Frontal cortex (tissue), 4 donors: ENCODE data around the gene CUTA. TPM values are rescaled to one million over a fixed set of nuclear protein-coding genes. Genes with fewer than 3 reads are reported as not detected.
"Not testable (repeated sequence)": the region's sequence is repeated elsewhere in the genome, so short reads cannot be mapped to it uniquely, and the experiment has no call there.

Experiments used
- DNase-seq, 2 donors: peaks; one replicate each; pipeline ENCODE4 v3.0.0; 2012; ENCODE audit warnings: low spot score in 2 of 2
- FAIRE-seq: peaks from 2 replicates; lab custom pipeline; 2012; peaks lifted over from hg19 to GRCh38; lab: Jason Lieb, UNC
- total RNA-seq: library from RNA; depleted of rRNA; stranded (reverse); fragments of >200 nt; gene quantifications from one replicate; pipeline ENCODE4 v1.2.3, GENCODE V29; 2014
- donor health status: control.
- donor health status: control.
- donor health status: control.

The CUTA gene
- total RNA-seq, 1 donor from 2014 or later, result 84.8 TPM

DNA sequence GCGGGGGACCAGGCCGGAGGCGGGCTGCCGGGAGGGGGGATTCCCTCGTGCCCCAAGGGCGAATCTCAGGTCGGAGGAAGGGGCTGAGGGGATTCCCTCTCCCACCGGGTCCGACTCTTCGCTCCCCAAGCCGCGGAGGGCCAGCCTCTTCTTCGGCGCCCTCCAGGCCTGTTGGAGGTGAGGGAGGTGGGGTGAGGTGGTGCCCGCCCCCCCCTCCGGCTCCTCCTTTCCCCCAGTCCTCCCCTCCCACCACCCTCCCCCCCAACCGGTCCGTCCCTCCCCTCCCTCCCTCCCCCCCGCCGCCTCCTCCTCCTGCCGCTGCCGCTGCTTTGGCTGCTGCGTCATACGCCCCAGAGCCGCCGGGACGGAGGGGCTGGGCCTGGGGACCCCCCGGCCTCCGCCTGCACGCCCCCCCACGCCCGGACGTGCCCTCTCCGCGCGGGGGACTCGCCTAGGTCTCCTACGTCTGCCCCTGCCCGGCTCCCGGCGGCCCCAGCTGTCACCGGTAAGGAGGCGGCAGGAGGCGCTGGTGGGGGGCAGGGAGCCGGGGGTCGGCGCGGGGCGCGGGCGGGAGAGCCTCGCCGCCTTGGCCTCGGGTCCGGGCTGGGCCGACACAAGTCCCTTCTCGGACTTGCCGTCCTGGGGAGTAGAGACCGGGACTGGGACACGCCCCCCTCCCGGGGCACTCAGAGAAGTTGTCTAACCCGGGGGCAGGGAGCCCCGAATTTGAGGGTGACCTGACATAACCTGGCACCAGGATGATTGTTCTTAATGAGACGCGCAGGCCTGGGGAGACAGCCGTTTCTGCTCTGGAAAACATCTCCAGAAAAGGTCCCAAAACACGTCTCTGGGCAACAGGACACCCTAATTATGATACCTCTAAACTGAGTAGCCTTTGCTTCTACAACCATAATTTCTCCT is 6.9 kb downstream of the CUTA start, which contains the start of gene PHF1:
PHF1 (plus strand) TSS at position 304 of the 921 bp plus-strand sequence. CDS start 1,250 bp downstream, outside the sequence.
- FAIRE-seq (no peak), DNase-seq (peak; percentile 86 to 88)

DNA sequence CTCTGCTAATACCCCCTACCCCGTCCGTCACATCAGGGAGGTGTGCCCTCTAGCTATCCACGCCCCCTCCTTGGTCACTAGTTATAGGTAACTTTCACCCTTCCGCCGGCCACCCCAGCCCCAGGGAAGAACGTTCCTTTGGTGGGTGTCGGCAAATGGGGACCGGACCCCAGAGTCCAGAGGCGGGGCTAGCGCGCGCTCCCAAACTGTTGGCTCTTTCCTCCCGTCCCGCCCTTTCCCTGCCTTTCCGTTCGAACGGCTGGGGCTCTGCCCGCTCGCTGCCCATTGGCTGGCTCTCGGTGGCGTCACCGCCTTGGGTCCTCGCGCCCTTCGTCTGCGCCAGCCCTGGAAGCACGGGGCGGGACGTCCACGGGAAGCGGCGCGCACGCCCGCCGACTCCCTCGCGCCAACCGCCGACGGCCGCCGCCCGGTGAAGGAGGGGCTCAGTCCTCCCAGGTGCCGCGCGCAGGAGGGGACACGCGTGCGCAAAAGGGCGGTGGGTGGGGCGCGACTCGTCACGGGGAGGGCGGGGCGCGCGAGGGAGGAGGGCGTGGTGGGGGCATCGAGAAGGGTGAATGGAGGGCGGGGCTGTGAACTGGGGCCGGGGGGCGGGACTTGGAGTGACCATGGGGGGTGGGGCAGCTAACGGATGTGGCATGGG is 7.7 kb downstream of the CUTA start:
- peak; percentile 99 for DNase-seq
- no peak for FAIRE-seq

DNA sequence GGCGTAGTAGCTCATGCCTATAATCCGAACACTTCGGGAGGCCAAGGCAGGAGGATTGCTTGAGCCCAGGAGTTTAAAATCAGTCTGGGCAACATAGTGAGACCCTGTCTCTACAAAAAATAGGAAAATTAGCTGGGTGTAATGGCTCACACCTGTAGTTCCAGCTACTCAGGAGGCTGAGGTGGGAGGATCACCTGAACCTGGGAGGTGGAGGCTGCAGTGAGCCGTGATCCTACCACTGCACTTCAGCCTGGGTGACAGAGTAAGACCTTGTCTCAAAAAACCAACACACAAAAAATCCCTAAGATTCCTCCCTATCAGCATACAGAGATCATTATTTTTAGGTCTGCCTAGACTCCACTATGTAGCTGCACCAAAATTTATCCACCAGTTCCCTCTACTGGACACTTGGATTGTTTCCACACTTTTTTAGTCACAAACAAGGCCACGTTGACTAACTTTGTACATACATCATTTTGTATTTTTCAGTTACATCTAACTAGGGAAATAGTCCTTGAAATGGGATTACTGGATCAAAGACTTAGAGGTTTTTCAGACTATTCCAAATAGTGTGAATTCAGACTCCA is 10.7 kb downstream of the CUTA start:
- DNase-seq (no peak), FAIRE-seq (no peak)

DNA sequence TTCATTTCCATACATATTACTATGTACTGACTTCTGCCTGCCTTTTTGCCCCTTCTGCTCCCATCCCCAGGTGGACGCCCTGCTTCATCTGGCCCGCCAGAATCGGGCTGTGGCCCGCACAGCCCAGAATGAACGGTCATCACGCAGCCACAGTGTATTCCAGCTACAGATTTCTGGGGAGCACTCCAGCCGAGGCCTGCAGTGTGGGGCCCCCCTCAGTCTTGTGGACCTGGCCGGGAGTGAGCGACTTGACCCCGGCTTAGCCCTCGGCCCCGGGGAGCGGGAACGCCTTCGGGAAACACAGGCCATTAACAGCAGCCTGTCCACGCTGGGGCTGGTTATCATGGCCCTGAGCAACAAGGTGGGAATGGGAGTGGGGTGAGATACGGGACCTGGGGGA is 11.8 kb downstream of the CUTA start:
- DNase-seq (no peak), FAIRE-seq (no peak)

DNA sequence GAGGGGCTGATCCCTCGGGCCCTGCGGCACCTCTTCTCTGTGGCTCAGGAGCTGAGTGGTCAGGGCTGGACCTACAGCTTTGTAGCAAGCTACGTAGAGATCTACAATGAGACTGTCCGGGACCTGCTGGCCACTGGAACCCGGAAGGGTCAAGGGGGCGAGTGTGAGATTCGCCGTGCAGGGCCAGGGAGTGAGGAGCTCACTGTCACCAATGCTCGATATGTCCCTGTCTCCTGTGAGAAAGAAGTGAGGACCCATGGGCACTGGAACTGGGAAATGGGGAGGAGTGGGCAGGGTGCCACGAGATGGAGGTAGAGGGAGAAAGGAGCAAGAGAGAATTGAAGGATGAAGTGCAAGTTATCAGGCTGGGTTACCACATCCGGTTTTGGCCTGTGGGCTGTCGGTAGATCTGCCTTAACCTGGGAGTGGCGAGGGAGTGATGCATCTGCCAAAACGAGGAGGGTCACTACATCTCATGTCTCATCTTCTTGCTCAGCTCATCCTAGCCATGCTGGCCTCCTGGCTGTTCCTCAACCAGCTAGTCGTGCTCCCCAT is 12.4 kb downstream of the CUTA start:
- no peak for DNase-seq
- FAIRE-seq, result no peak

DNA sequence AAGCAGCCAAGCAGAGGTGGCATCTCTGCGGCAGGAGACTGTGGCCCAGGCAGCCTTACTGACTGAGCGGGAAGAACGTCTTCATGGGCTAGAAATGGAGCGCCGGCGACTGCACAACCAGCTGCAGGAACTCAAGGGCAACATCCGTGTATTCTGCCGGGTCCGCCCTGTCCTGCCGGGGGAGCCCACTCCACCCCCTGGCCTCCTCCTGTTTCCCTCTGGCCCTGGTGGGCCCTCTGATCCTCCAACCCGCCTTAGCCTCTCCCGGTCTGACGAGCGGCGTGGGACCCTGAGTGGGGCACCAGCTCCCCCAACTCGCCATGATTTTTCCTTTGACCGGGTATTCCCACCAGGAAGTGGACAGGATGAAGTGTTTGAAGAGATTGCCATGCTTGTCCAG is 13.0 kb downstream of the CUTA start:
- no peak for DNase-seq
- FAIRE-seq, result no peak

DNA sequence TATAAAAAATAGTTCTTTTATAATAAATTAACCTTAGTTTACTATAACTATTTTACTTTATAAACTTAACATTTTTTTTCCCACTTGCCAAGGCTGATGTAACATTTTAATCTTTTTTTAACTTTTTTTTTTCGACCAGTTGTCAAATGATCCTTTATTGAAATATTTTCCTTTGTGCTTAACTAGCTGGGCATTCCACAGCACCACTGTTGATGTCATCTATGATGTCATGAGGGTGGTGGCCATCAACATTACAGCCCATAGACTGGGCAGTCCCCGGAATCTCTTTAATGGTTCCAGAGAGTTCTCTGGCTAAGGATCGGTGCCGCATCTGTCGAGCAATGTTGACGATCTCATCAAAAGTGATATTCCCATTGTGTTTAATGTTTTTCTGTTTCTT is 18.0 kb downstream of the CUTA start:
- not testable (repeated sequence) for FAIRE-seq, DNase-seq

DNA sequence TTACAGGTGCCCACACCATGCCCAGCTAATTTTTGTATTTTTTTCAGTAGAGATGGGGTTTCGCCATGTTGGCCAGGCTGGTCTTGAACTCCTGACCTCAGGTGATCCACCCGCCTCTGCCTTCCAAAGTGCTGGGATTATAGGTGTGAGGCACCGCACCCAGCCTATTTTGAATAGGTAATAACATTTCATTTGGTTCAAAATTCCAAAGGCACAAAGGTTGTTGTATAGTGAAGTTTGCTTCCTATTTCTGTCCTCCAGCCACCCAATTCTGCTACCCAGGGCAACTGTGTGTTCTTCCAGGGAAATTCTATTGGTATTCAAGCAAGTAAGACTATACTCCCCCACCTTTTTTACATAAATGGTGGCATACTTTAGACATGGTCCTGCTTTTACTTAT is 19.3 kb downstream of the CUTA start:
- not testable (repeated sequence) for FAIRE-seq, DNase-seq

DNA sequence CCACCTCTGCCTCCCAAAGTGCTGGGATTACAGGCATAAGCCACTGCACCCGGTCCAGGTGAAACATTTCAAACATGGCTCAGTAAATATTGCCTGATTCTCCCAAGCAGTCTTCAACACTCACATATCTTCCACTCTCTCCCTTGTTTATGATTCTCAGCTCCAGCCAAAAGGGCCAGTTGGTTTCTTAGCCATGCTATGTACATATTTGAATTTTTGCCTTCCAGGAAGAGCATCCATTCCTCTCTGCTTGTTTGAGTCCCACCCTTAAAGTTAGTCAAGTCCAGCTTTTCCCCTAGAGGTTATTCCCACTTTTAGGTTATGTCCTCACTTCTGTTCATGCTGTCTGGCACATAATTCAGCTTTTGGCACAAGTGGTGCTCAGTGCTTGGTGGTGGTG is 20.4 kb downstream of the CUTA start:
- FAIRE-seq, result no peak
- DNase-seq, result no peak

DNA sequence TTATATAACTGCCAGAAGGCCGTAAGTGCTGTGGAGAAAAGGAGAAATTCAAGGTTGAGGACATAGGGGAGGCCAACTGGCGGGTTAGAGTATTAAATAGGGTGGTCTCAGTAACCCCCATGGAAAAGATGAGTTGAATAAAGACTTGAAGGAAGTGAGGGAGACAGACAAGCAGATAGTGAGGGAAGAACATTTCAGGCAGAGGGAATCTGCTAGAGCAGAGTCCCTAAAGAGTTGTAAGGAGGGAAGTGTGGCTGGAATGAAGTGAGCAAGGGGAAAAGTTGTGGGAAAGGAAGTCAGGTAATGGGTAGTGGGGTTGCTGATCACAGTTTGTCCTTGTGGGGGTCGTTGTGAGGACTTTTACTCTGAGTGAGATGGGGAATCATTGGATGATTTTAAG is 24.9 kb downstream of the CUTA start:
- FAIRE-seq, result no peak
- no peak for DNase-seq

DNA sequence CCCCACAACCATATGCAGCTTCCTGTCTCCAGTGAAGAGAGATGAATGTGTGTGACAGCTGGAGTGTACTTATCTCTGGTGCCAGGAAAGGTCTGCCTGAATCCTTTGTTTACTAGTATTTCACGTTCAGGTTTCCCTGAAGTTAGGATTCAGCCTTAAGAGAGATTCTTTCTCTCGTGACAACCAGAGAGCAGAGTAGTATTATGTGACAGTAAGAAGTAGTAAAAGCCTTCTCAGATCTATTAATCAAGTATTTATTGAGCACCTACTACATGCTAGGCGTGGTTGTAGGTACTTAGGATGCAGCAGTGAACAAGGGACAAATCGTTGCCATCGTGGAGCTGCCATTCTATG is 25.3 kb downstream of the CUTA start:
- FAIRE-seq, result no peak

DNA sequence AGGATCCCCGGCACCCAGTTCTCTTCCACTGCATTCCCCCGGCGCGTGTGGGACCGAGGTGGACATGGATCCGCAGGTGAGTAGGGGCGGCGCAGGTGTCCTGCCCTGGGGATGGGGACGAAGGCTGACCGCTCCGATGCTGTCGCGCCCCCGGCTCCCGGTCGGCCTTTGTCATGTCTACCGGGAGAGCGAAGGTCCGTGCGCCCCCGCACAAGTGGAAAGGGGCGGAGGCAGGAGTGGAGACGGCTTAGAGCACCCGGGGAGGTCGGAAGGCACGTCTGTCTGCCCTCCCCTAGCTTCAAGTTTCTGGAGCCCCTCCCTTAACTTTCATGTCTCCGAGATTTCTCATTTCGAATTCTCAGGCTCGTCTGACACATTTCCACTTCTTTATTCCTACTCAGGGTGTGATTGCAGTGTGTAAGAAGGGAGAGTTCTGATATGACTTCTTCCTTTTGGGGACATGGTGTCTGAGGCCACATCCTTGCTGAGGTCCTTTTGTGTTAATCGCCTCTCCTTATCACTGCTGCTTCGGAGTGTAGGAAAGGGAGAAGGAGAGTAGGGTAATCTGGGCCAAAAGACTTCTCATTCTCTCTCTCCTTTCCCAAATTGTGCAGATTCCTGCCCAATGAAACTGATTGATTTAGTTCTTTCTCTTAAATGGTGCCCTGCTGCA is 25.8 kb downstream of the CUTA start:
- DNase-seq, result no peak
- no peak for FAIRE-seq

More for the DNA sequence above, 25.3 kb downstream of the CUTA start:
- DNase-seq, result no peak

DNA sequence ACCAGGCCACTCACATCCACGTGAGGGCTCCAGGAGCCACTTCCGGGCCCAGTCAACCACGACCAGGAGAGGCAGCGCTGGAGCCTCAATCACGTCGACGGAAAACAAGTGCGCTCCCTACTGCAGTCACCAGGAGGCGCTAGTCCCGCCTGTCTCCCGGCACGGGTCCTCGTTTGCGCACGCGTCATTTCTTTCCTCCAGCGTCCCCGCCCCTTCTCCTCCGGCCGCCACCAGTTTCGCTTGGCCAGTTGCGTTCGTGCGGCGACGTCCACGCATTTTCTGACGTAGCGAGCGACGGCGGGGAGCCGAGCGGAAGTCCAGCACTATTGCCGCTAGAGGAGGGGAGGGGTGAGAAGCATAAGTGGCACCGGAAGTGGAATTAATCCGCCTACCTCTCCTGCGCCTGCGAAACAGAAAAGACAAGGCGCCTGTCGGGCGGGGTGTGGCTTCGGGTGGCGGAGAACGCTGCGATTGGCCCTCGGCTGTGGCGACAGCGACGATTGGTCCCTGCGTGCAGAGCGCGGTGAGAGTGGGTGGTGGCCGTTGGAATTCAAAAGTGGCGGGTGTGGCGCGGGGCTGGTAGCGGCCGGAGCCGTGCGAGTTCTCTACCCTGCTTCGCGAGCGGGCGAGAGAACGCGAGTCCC is 26.5 kb downstream of the CUTA start, which contains the start of gene KIFC1:
KIFC1 (plus strand) TSS at position 546 of the 644 bp plus-strand sequence. CDS start 163 bp downstream, outside the sequence.
- peak; percentile 91 for FAIRE-seq
- DNase-seq, result peak; percentile 90 to 96

DNA sequence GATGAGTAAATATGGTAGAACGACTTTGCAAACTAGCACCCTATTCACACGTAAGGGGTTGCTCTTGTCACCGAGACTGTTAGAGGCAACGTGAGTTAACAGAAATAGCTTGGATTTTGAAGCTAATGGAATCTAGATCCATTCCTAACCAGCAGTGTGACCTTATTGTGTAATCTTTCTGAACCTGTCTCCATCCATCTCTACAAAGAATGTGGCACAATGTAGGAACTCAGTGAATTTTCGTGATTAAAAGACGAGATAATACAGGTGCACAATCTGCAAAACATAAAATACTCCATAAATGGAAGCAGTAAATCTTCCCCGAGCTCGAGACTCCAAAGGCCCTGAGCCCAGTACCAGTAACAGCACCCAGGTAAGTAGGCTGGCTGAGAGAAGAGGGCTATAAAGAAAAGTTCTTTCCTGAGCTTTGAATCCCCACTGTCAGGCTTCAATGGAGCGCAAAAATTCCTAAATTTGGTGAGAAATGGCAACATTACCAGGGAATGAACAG is 27.1 kb downstream of the CUTA start:
- FAIRE-seq (no peak), DNase-seq (no peak)

DNA sequence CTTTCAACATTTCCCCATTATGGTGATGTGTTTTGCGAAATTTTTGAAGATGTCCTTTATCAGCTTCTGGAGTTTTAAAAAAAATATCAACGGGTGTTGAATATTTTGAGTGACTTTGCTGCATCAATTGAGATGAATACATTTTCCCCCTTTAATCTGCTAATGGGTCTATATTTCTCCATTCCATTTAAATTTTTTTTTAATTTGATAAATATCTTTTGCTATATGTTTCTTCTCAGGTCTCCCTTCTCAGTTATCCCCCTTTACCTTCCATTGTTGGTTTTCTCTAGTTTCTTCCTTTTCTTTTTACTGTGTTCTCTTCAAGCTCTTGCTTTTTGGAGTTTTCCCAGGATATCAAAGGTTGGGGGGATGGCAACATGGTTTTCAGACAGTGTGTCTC is 27.7 kb downstream of the CUTA start:
- no peak for FAIRE-seq

DNA sequence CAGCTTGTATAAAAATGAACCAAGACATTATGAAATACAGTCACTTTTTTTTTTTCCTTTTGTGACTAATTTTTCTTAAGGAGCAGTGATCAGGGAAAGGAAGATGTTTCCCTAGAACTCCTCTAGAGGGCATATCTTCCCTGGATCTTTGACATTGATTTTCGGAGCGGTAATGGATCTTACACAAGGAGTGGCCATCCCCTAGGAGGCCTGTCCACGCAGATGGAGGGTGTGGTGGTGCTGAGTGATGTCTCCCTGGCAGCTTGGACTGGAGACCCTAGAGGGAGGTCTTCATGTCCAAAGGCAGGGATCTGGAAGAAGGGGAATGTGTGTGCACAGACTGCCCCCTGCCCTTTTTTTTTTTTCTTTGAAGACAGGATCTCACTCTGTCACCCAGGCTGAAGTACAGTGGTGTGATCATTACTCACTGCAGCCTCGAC is 33.3 kb downstream of the CUTA start:
- DNase-seq (peak in 1 of 2 donors; percentile 40), FAIRE-seq (no peak)

More for the DNA sequence above, 27.7 kb downstream of the CUTA start:
- no peak for DNase-seq

DNA sequence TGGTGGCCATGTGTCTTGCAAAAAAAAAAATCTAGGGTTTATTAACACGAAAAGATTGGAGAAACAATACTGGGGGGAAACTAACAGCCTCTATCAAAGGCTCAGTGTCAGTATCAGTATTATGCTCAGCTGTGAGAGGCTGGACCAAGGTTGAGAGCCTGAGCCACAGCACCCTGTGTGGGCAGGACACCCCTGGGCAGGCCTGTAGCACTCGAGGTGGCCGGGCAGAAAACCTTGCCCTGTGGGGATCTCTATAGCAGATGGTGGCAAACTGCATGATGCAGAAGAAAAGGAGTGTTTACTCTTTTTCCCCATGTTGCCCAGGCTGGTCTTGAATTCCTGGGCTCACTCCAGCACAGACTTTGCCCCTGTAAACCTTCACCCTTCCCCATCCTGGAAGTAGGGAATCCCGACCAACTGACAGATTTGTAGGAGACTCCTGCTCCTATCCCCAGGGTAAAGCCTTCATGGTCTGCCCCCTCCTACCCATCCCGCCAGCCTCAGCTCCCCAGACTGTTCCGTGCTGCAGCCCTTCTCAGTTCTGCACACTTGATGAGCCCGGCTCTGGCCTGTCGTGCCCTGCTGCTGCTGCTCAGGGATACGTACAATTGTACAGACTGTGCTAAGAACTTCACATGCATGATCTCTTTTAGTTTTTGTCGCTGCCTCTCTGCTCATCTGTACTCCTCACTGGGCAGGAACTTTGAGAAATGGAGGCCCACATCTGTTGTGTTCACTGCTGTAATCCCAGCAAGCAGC is 34.3 kb downstream of the CUTA start:
- FAIRE-seq, result no peak

DNA sequence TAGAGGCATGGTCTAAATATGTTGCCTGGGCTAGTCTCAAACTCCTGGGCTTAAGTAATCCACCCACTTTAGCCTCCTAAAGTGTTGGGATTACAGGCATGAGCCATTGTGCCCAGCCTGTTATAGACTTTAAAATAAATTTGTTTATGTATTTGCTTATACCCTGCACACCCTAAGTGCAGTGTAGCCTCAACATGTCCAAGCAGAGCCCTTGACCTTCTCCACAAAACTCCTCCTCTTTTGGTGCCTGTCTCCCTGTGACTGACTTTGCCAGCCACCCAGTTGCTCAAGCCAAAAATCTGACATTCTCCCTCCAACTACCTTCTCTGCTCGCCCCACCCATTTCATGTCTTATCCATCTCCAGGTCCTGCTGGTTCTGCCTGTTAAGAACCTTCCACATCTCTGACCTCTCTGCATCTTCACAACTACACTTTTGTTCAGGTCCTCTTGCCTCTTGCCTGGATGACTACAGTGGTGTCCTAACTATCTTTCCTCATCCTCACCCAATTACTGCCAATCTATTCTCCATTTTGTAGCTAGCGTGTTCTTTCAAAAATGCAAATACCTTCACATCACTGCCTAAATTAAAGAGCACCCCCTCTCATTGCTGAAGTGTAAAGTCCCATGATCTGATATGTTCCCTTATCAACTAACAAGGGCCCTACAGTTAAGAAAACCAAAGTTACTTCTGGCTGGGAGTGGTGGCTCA is 37.5 kb downstream of the CUTA start:
- FAIRE-seq, result no peak
- no peak for DNase-seq

More for the DNA sequence above, 34.3 kb downstream of the CUTA start:
- no peak for DNase-seq
